Kidney epithelial cell (primary cell): Measurements from ENCODE around the gene RAB5B. TPM values are rescaled to one million over a fixed set of nuclear protein-coding genes. Genes with fewer than 3 reads are reported as not detected.

ENCODE experiments used
- DNase-seq: peaks from one replicate; pipeline ENCODE4 v3.0.0-alpha.2; 2010; ENCODE audit warnings: low read depth
- H3K27me3 ChIP-seq: 2 replicates; pipeline ENCODE4 v1.6.0; 2011; ENCODE audit warnings: low read length; ENCODE audit not compliant: control insufficient read depth, insufficient read depth
- H3K36me3 ChIP-seq: 2 replicates; pipeline ENCODE4 v1.5.1; 2011; ENCODE audit warnings: low read length; ENCODE audit not compliant: control insufficient read depth, insufficient read depth
- H3K4me3 ChIP-seq: 2 replicates; pipeline ENCODE4 v1.5.1; 2011; ENCODE audit warnings: low read depth, mild to moderate bottlenecking, control low read depth, low read length
- total RNA-seq: library from RNA; depleted of rRNA; stranded (reverse); fragments of >200 nt; gene quantifications from 2 replicates; pipeline ENCODE4 v1.2.3, GENCODE V29; 2015
- TF ChIP-seq, protein P1 (sequence below): IDR thresholded peaks from 2 replicates; pipeline ENCODE4 v1.5.1; 2011; ENCODE audit warnings: mild to moderate bottlenecking, moderate library complexity, low read length, control low read depth, inconsistent platforms; ENCODE audit not compliant: insufficient read depth, poor library complexity, severe bottlenecking

RAB5B gene
- total RNA-seq, 1 donor from 2014 or later = 81.0 TPM

DNA sequence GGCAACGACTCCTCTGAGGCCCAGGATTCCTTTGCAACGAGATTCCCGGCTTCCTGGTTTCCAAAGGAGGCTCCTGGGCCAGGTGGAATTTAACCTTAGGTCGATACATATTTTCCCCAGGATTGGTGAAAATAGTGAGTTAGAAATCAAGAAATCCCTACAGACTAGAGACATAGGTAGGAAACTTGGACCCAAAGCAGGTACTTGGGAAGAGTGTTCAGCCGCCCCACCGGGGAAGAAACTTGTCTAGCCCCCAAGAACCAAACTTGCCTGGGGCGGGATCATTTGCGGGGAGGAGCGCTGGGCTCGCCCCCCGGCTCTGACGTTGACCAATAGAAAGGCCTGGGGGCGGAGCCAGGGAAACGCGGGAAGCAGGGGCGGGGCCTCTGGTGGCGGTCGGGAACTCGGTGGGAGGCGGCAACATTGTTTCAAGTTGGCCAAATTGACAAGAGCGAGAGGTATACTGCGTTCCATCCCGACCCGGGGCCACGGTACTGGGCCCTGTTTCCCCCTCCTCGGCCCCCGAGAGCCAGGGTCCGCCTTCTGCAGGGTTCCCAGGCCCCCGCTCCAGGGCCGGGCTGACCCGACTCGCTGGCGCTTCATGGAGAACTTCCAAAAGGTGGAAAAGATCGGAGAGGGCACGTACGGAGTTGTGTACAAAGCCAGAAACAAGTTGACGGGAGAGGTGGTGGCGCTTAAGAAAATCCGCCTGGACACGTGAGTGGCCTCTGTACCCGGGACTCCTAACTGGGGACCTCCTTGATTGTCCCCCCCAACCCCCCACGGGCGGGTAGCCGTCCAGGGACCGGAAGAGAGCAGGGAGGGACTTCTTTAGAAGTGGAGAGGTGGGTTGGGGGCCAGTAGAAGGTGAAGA is 7.2 kb upstream of the RAB5B start, which contains the start of gene CDK2:
CDK2 (plus strand) TSS at position 423 of the 874 bp plus-strand sequence; CDS start at position 602, 179 bp downstream.
- TF ChIP-seq, protein P1, sequence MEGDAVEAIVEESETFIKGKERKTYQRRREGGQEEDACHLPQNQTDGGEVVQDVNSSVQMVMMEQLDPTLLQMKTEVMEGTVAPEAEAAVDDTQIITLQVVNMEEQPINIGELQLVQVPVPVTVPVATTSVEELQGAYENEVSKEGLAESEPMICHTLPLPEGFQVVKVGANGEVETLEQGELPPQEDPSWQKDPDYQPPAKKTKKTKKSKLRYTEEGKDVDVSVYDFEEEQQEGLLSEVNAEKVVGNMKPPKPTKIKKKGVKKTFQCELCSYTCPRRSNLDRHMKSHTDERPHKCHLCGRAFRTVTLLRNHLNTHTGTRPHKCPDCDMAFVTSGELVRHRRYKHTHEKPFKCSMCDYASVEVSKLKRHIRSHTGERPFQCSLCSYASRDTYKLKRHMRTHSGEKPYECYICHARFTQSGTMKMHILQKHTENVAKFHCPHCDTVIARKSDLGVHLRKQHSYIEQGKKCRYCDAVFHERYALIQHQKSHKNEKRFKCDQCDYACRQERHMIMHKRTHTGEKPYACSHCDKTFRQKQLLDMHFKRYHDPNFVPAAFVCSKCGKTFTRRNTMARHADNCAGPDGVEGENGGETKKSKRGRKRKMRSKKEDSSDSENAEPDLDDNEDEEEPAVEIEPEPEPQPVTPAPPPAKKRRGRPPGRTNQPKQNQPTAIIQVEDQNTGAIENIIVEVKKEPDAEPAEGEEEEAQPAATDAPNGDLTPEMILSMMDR = no peak
- Histone ChIP-seq H3K4me3 (peak within 1 kb of the TSS; percentile 64), H3K27me3 (no peaks in the 10 kb centered on the region), H3K36me3 (no peaks in the 10 kb centered on the region)
- no peak for DNase-seq

DNA sequence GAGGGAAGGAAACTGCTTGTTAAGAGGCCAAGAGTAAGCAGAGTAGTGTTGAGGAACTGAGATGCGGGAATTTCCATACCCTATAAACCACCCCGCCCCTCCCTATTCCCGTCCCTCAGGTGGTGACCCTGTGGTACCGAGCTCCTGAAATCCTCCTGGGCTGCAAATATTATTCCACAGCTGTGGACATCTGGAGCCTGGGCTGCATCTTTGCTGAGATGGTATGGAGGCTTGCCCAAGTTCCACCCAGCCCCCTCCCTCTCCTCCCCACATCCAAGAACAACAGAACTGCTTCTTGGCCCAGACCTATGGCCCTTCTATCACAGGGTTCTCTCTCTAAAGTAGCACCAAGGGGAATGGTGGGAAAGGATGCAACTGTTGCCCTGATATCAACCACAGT is 4.5 kb upstream of the RAB5B start:
- TF ChIP-seq, protein P1 = no peak
- Histone ChIP-seq H3K4me3 (no peak overlapping the region), H3K36me3 (no peaks in the 10 kb centered on the region), H3K27me3 (no peaks in the 10 kb centered on the region)
- no peak for DNase-seq

DNA sequence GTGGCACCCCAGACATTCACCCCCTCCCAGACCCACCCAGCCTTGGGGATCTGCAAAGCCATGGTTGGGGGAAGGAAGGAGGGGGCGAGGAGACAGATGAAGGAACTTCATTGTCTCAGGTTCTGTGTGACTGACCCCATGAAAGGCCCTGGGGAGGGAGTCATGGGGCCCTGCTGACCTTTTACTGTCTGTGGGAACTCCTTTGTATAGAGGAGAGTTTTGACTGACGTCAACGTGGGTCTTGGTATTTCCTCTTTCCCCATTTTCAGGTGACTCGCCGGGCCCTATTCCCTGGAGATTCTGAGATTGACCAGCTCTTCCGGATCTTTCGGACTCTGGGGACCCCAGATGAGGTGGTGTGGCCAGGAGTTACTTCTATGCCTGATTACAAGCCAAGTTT is 3.1 kb upstream of the RAB5B start:
- Histone ChIP-seq H3K4me3 (no peak overlapping the region), H3K36me3 (no peaks in the 10 kb centered on the region), H3K27me3 (no peaks in the 10 kb centered on the region)
- TF ChIP-seq, protein P1 = no peak
- no peak for DNase-seq

DNA sequence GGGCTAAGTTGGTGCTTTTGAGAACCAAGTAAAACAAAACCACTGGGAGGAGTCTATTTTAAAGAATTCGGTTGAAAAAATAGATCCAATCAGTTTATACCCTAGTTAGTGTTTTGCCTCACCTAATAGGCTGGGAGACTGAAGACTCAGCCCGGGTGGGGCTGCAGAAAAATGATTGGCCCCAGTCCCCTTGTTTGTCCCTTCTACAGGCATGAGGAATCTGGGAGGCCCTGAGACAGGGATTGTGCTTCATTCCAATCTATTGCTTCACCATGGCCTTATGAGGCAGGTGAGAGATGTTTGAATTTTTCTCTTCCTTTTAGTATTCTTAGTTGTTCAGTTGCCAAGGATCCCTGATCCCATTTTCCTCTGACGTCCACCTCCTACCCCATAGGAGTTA is 1.8 kb upstream of the RAB5B start:
- H3K36me3 ChIP-seq = peaks cover 1% of the 10 kb centered on the region
- H3K4me3 ChIP-seq = no peak overlapping the region
- no peaks in the 10 kb centered on the region for H3K27me3 ChIP-seq
- TF ChIP-seq, protein P1 = no peak
- peak; percentile 59 for DNase-seq

DNA sequence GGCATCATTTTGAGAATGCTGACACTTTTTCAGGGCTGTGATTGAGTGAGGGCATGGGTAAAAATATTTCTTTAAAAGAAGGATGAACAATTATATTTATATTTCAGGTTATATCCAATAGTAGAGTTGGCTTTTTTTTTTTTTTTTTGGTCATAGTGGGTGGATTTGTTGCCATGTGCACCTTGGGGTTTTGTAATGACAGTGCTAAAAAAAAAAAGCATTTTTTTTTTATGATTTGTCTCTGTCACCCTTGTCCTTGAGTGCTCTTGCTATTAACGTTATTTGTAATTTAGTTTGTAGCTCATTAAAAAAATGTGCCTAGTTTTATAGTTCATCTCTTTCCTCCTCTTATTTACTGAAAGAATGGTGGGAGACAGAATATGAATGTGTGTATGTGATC is 1.4 kb upstream of the RAB5B start:
- peak overlapping the region; percentile 48 for H3K4me3 ChIP-seq
- H3K36me3 ChIP-seq = peaks cover 1% of the 10 kb centered on the region
- no peak for DNase-seq
- H3K27me3 ChIP-seq = no peaks in the 10 kb centered on the region
- TF ChIP-seq, protein P1 = no peak
